Upper lobe of left lung (tissue), 6 donors: ENCODE results near the gene NCOA1. TPM values are rescaled to one million over a fixed set of nuclear protein-coding genes. Genes with fewer than 3 reads are reported as not detected.

Experiments used
- ATAC-seq, 2 donors: fragments of 200-7000 bp; cut with Tn5 transposase; one replicate each; pipeline ENCODE4 v1.9.1; 2022; ENCODE audit warnings: mild to moderate bottlenecking in 2 of 2, moderate library complexity in 2 of 2; ENCODE audit not compliant: low FRiP score in 2 of 2
- DNase-seq, 2 donors: peaks; one replicate each; pipeline ENCODE4 v3.0.0-alpha.2; 2019 to 2020
- H3K27ac ChIP-seq, 4 donors: fragments of 200-600 bp; sonication (generic); one replicate each; pipeline ENCODE4 v1.5.1; 2016 to 2019
- H3K27me3 ChIP-seq, 4 donors: fragments of 200-600 bp; sonication (generic); one replicate each; pipeline ENCODE4 v1.5.1; 2017 to 2019
- H3K36me3 ChIP-seq, 4 donors: fragments of 200-600 bp; sonication (generic); one replicate each; pipeline ENCODE4 v1.5.1; 2016 to 2019
- H3K4me1 ChIP-seq, 4 donors: fragments of 200-600 bp; sonication (generic); one replicate each; pipeline ENCODE4 v1.5.1; 2018 to 2019
- H3K4me3 ChIP-seq, 4 donors: fragments of 200-600 bp; sonication (generic); one replicate each; pipeline ENCODE4 v1.5.1; 2017 to 2019; ENCODE audit warnings: mild to moderate bottlenecking in 2 of 4, moderate library complexity in 1 of 4
- H3K9me3 ChIP-seq, 4 donors: fragments of 200-600 bp; sonication (generic); one replicate each; pipeline ENCODE4 v1.5.1; 2018 to 2019
- CTCF ChIP-seq, 6 experiments: fragments of 450-650 bp in 4 of 6; fragments of 200-600 bp in 2 of 6; sonication (generic) in 2 of 6; IDR thresholded peaks; one replicate each; pipeline ENCODE4 v1.5.1; 2016 to 2019; ENCODE audit warnings: antibody characterized with exemption in 6 of 6
- EP300 ChIP-seq, 4 donors: sonication (generic); formaldehyde crosslinking; IDR thresholded peaks; one replicate each; pipeline ENCODE4 v1.5.1; 2017; ENCODE audit warnings: antibody characterized with exemption in 4 of 4, control low read depth in 2 of 4
- POLR2A ChIP-seq, 4 donors: fragments of 450-650 bp; IDR thresholded peaks; one replicate each; pipeline ENCODE4 v1.5.1; 2016 to 2017; ENCODE audit warnings: antibody characterized with exemption in 4 of 4, mild to moderate bottlenecking in 2 of 4
- POLR2AphosphoS5 ChIP-seq, 2 donors: sonication (generic); formaldehyde crosslinking; IDR thresholded peaks; one replicate each; pipeline ENCODE4 v1.5.1; 2017; ENCODE audit warnings: antibody characterized with exemption in 2 of 2
- WGBS, 2 donors: methylation state at CpG; one replicate each; pipeline ENCODE4 v1.1.5; 2017 to 2018; 5-methylcytosine and 5-hydroxymethylcytosine counted together
- total RNA-seq, 6 donors: library from RNA; depleted of rRNA in 4 of 6; stranded (reverse); fragments of >200 nt in 4 of 6; gene quantifications; one replicate each; pipeline versions ENCODE4 v1.1.0 to v1.2.1, GENCODE V29; 2016 to 2021
- donor health status: DM: no; HTN: no; CAD: no; lungs with moderate emphysema.
- donor health status: DM: no; HTN: yes; CAD: no; lungs with severe emphysema.

NCOA1 gene
- total RNA-seq, 6 donors from 2014 or later: 38.3 to 68.1 (median 42.5) TPM

DNA sequence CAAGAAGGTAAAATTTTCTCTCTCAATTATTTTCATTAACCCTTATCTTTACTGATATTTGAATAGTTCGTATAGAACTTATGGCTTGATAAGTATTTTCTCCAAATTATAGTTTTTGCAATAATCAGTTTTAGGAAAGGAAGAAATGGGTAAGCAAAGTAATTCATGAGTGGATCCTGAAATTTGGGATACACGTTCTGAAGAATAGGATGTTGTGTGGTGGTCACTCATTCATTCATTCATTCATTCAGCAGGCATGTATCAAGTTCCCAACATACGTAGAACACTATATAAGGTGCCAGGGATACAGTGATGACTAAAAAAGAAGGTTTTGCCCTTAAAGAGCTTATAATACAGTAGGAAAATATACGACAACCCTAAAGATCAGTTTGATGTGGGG lies 206.7 kb downstream of the NCOA1 start:
- Histone ChIP-seq H3K4me3 (no peak overlapping the region), H3K36me3 (peaks cover 0 to 11% (median 0%) of the 10 kb centered on the region in 4 donors), H3K9me3 (no peaks in the 10 kb centered on the region), H3K27ac (no peak overlapping the region), H3K27me3 (no peaks in the 10 kb centered on the region), H3K4me1 (no peaks in the 10 kb centered on the region)
- ATAC-seq (no peak), DNase-seq (no peak)
- 97% methylated on average over 4 of the region's 4 CpGs for WGBS, 2 donors
- TF ChIP-seq POLR2A (IDR thresholded peaks at IDR 0.05) (no peak), EP300 (IDR thresholded peaks at IDR 0.05) (no peak), POLR2AphosphoS5 (IDR thresholded peaks at IDR 0.05) (no peak), CTCF (IDR thresholded peaks at IDR 0.05) (no peak)

DNA sequence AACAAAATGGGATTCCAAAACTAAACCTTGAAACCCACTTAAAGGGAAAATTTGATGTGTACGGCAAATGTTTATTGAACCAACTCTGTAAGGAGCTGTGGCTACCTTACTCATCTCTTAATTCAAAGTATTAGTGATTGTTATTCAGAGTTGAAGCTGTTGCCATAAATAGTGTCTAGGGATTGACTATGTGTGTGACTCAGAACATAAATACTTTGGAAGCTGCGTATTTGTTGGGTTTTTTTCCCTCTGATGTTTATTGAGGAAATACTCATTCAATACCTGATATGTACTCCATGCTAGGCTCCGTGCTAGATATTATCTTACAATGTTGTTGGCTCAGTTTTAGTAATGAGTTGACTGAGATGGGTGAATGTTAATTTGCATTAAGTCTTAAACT lies 211.7 kb downstream of the NCOA1 start:
- H3K36me3 ChIP-seq: peaks cover 9 to 34% (median 11%) of the 10 kb centered on the region in 4 donors
- H3K4me1 ChIP-seq: no peaks in the 10 kb centered on the region
- no peak overlapping the region for H3K4me3 ChIP-seq
- H3K9me3 ChIP-seq: no peaks in the 10 kb centered on the region
- ATAC-seq: no peak
- H3K27me3 ChIP-seq: no peaks in the 10 kb centered on the region
- DNase-seq: no peak
- H3K27ac ChIP-seq: no peak overlapping the region
- TF ChIP-seq POLR2A (IDR thresholded peaks at IDR 0.05) (no peak), POLR2AphosphoS5 (IDR thresholded peaks at IDR 0.05) (no peak), CTCF (IDR thresholded peaks at IDR 0.05) (no peak), EP300 (IDR thresholded peaks at IDR 0.05) (no peak)
- 67 to 71% methylated on average over 3 of the region's 3 CpGs for WGBS, 2 donors

- no peaks in the 10 kb centered on the region for H3K9me3 ChIP-seq
- ATAC-seq (no peak), DNase-seq (no peak)
- peaks cover 9 to 30% (median 12%) of the 10 kb centered on the region in 4 donors for H3K36me3 ChIP-seq
- 88 to 97% methylated on average over 4 of the region's 4 CpGs for WGBS, 2 donors
- no peak overlapping the region for H3K27ac ChIP-seq
- H3K27me3 ChIP-seq: no peaks in the 10 kb centered on the region
- no peak for TF ChIP-seq CTCF (IDR thresholded peaks at IDR 0.05)
- no peak for TF ChIP-seq POLR2A (IDR thresholded peaks at IDR 0.05)
- TF ChIP-seq POLR2AphosphoS5 (IDR thresholded peaks at IDR 0.05): no peak
- no peak for TF ChIP-seq EP300 (IDR thresholded peaks at IDR 0.05)
- H3K4me1 ChIP-seq: no peaks in the 10 kb centered on the region
- H3K4me3 ChIP-seq: no peak overlapping the region
Measured at GRCh38 chr2:24704692-24705091, 213.6 kb downstream of the NCOA1 start.

DNA sequence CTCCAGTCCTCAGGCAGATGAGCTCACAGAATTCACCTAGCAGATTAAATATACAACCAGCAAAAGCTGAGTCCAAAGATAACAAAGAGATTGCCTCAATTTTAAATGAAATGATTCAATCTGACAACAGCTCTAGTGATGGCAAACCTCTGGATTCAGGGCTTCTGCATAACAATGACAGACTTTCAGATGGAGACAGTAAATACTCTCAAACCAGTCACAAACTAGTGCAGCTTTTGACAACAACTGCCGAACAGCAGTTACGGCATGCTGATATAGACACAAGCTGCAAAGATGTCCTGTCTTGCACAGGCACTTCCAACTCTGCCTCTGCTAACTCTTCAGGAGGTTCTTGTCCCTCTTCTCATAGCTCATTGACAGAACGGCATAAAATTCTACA lies 216.1 kb downstream of the NCOA1 start:
- ATAC-seq (no peak), DNase-seq (no peak)
- TF ChIP-seq EP300 (IDR thresholded peaks at IDR 0.05) (no peak), CTCF (IDR thresholded peaks at IDR 0.05) (no peak), POLR2A (IDR thresholded peaks at IDR 0.05) (no peak), POLR2AphosphoS5 (IDR thresholded peaks at IDR 0.05) (no peak)
- Histone ChIP-seq H3K4me3 (no peak overlapping the region), H3K4me1 (no peaks in the 10 kb centered on the region), H3K27ac (no peak overlapping the region), H3K27me3 (no peaks in the 10 kb centered on the region), H3K9me3 (no peaks in the 10 kb centered on the region), H3K36me3 (peaks cover 9 to 51% (median 19%) of the 10 kb centered on the region in 4 donors)
- 95 to 100% methylated on average over 1 to 3 of the region's 3 CpGs for WGBS, 2 donors

GRCh38 chr2:24708537-24709152 lies 217.6 kb downstream of the NCOA1 start:
- Histone ChIP-seq H3K9me3 (no peaks in the 10 kb centered on the region), H3K27ac (no peak overlapping the region), H3K4me3 (no peak overlapping the region), H3K27me3 (no peaks in the 10 kb centered on the region), H3K36me3 (peaks cover 11 to 61% (median 19%) of the 10 kb centered on the region in 4 donors), H3K4me1 (no peaks in the 10 kb centered on the region)
- no peak for ATAC-seq
- TF ChIP-seq EP300 (IDR thresholded peaks at IDR 0.05) (no peak), CTCF (IDR thresholded peaks at IDR 0.05) (no peak), POLR2A (IDR thresholded peaks at IDR 0.05) (no peak), POLR2AphosphoS5 (IDR thresholded peaks at IDR 0.05) (no peak)
- no peak for DNase-seq
- WGBS, 2 donors: 69 to 77% methylated on average over 3 of the region's 3 CpGs
